Measurements from ENCODE around the gene SLC26A1.
"Not testable (repeated sequence)": the region's sequence is repeated elsewhere in the genome, so short reads cannot be mapped to it uniquely, and the experiment has no call there.

The SLC26A1 gene

GRCh38 chr4:1013225-1014073, 20.2 kb upstream of the SLC26A1 start:
- DNase-seq (ENCODE audit: low spot score), result no peak

DNA sequence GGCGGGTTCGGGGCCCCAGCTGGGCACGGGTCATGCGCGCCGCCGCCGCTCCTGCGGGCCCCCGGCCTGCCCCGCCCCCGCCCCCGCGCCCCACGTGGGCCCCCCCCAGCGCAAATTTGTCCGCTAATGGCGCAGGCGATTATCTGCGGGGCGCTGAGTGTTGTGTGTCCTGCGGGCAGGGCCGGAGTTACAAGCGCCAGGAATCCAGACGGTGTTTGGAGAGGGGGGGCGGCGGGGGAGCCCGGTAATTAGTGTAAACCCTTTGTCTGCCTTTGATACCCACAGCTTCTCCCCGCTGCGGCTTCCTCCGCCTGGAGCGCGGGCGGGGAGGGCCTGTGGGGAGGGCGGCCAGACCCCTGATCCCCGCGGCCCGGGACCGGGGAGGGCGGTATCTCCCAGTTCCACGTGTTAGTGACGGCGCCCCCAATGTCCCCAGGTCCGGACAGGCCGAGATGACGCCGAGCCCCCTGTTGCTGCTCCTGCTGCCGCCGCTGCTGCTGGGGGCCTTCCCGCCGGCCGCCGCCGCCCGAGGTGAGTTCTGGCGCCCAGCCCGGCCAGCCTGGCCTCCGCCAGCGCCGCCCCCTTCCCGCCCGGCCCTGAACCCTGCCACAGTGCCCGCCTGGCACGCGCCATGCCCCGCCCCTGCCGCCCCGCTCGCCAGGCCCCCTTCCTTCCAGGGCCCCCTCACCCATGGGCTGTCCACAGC, 19.0 kb upstream of the SLC26A1 start:
- DNase-seq (ENCODE audit: low spot score), result no peak

DNA sequence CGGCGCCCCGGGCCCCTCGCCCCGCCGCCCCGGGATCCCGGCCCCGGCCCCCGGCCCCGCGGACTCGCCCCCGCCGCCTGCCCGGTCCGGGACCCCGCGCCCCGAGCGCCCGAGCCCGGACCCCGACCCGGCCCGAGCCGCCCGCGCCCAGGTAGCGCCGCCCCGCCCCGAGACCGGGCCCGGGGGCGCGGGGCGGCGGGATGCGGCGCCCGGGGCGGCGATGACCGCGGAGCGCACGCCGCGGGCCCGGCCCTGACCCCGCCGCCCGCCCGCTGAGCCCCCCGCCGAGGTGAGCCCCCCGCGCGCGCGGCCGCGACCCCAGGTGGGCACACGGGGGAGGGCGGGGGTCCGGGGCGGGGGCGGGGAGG, 18.4 kb upstream of the SLC26A1 start:
- no peak for DNase-seq (ENCODE audit: low spot score)

DNA sequence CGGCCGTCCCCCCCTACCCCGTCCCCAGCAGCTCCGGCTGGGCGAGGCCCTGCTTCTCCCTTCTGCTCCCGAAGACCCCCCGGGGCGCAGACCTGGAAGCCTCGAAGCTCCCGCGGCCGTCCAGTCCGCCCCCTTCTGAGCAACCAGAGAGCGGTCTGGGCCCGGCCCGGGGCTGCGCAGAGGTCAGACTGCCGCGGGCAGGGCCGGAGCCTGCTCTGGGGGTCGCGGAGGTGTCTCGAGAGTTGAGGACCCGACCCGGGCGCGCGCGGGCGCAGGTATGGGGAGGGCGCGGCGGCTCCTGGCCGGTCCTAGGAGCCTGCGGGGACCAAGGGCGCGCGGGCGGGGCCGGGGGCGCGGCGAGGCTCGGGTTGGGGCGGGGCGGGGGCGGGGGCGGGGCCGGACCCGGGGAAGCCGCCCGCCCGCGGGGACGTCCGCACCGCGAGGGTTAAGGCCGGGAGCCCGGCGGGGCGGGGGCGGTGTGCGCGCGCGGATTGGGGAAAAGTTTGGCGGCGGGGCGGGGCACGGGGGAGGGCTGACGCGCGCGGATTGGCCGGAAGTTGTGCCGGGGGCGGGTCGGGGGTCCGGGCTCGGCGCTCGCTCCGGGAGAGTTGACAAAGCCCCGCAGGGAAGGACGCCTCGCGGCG, 17.9 kb upstream of the SLC26A1 start, which contains the start of gene FGFRL1:
FGFRL1 (plus strand) TSS at position 605 of the 644 bp plus-strand sequence. CDS start 860 bp downstream, outside the sequence.
- peak; percentile 68 for DNase-seq (ENCODE audit: low spot score)

- no peak for DNase-seq (ENCODE audit: low spot score)
Observed at GRCh38 chr4:1010395-1011021, 17.3 kb upstream of the SLC26A1 start.

GRCh38 chr4:1009542-1010394, 16.6 kb upstream of the SLC26A1 start:
- peak; percentile 75 for DNase-seq (ENCODE audit: low spot score)

- DNase-seq (ENCODE audit: low spot score), result no peak
Observed at GRCh38 chr4:1008840-1009541, 15.8 kb upstream of the SLC26A1 start.

GRCh38 chr4:1006856-1007255, 13.7 kb upstream of the SLC26A1 start:
- no peak for DNase-seq (ENCODE audit: low spot score)

- no peak for DNase-seq (ENCODE audit: low spot score)
Observed at GRCh38 chr4:1004557-1005485, 11.6 kb upstream of the SLC26A1 start.

DNA sequence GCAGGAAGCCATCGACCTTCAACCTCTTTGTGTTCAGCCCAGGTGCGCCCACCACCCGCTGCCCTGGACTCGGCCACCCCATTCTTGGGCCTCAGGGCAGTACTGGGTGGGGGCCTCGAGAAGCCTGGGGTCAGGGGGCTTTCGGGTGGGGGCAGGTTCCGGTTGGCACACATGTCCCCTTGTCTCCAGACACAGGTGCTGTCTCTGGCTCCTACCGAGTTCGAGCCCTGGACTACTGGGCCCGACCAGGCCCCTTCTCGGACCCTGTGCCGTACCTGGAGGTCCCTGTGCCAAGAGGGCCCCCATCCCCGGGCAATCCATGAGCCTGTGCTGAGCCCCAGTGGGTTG, 10.8 kb upstream of the SLC26A1 start:
- no peak for DNase-seq (ENCODE audit: low spot score)

- no peak for DNase-seq (ENCODE audit: low spot score)
Observed at GRCh38 chr4:1003271-1004070, 10.3 kb upstream of the SLC26A1 start.

DNA sequence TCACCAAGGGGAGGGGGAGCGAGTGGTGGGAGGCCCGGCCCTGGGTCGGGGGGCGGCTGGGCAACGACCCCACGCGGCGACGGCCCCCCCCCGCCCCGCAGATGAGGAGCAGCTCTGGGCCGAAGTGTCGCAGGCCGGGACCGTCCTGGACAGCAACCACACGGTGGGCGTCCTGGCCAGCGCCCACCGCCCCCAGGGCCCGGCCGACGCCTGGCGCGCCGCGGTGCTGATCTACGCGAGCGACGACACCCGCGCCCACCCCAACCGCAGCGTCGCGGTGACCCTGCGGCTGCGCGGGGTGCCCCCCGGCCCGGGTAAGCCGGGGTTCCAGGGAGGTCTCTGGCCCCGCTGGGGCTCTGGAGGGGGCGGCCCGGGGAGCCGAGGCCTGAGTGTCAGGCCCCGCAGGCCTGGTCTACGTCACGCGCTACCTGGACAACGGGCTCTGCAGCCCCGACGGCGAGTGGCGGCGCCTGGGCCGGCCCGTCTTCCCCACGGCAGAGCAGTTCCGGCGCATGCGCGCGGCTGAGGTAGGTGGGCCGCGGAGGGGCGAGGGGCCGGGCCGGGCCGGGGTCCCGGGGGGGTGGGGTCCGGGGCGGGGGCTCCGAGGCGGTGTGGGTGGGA, 9.5 kb upstream of the SLC26A1 start:
- DNase-seq (ENCODE audit: low spot score), result no peak

- DNase-seq (ENCODE audit: low spot score), result no peak
Observed at GRCh38 chr4:1002131-1002630, 9.0 kb upstream of the SLC26A1 start.

- no peak for DNase-seq (ENCODE audit: low spot score)
Observed at GRCh38 chr4:1001561-1002130, 8.4 kb upstream of the SLC26A1 start.

DNA sequence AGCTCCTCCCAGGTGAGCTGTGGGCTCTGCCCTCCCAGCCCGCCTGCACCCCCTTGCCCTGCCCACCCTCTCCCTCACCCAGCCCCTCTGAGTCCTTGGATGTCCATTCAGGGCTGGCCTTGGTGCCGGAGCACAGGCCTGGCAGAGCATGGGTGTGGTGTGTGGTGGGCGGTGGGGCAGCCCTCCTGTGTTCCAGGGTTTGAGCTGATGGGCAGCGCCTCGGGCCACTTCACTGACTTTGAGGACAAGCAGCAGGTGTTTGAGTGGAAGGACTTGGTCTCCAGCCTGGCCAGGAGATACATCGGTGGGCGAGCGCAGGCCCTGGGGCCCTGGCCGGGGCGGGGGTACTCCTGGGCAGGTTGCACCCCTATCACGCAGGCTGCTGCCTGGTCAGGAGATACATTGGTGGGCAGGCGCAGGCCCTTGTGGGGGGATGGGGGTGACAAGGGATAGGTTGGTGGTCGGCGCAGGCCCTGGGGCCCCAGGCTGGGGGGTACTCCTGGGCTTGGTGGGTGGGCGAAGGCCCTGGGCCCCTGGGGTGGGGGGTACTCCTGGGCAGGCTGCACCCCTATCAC, 7.6 kb upstream of the SLC26A1 start:
- DNase-seq (ENCODE audit: low spot score), result no peak

GRCh38 chr4:999882-1000425, 6.8 kb upstream of the SLC26A1 start:
- DNase-seq (ENCODE audit: low spot score), result no peak

- not testable (repeated sequence) for DNase-seq (ENCODE audit: low spot score)
Observed at GRCh38 chr4:999240-999863, 6.1 kb upstream of the SLC26A1 start.

Data from Ammon's horn (tissue), 1 donor.